IPS-20b (cell line): ENCODE measurements around the gene RAD51.

ENCODE experiments used
- H3K27ac ChIP-seq: one replicate; pipeline ENCODE4 v1.5.1; 2013; ENCODE audit warnings: low read length
- H3K27me3 ChIP-seq: 2 replicates; pipeline ENCODE4 v1.6.1; 2013; ENCODE audit warnings: mild to moderate bottlenecking, low read length, inconsistent platforms; ENCODE audit not compliant: insufficient read depth
- H3K36me3 ChIP-seq: 2 replicates; pipeline ENCODE4 v1.6.1; 2013; ENCODE audit warnings: low read depth, mild to moderate bottlenecking, inconsistent platforms, low read length, moderate library complexity; ENCODE audit not compliant: insufficient read depth
- H3K4me1 ChIP-seq: 2 replicates; pipeline ENCODE4 v1.6.1; 2013; ENCODE audit warnings: mild to moderate bottlenecking, control low read depth, inconsistent platforms, low read length, moderate library complexity; ENCODE audit not compliant: insufficient read depth
- H3K4me3 ChIP-seq: 2 replicates; pipeline ENCODE4 v1.5.1; 2013; ENCODE audit warnings: mild to moderate bottlenecking, low read length, inconsistent platforms
- H3K9ac ChIP-seq: 2 replicates; pipeline ENCODE4 v1.6.1; 2013; ENCODE audit warnings: low read depth, mild to moderate bottlenecking, inconsistent platforms, low read length, moderate library complexity
- H3K9me3 ChIP-seq: 2 replicates; pipeline ENCODE4 v1.6.1; 2013; ENCODE audit warnings: mild to moderate bottlenecking, low read depth, low read length, inconsistent platforms; ENCODE audit not compliant: insufficient read depth

Gene RAD51

GRCh38 chr15:40688932-40689799, 5.8 kb upstream of the RAD51 start:
- no peak overlapping the region for H3K9ac ChIP-seq
- H3K36me3 ChIP-seq, result no peaks in the 10 kb centered on the region
- no peaks in the 10 kb centered on the region for H3K27me3 ChIP-seq
- no peak overlapping the region for H3K27ac ChIP-seq
- no peaks in the 10 kb centered on the region; the same call in none of the 2 replicates for H3K4me1 ChIP-seq
- no peak overlapping the region for H3K4me3 ChIP-seq
- peaks cover 4% of the 10 kb centered on the region; the same call in 1 of the 2 replicates for H3K9me3 ChIP-seq

- no peaks in the 10 kb centered on the region for H3K9me3 ChIP-seq
- no peak overlapping the region for H3K4me3 ChIP-seq
- H3K4me1 ChIP-seq, result no peaks in the 10 kb centered on the region; the same call in none of the 2 replicates
- H3K36me3 ChIP-seq, result no peaks in the 10 kb centered on the region
- H3K27me3 ChIP-seq, result no peaks in the 10 kb centered on the region
- no peak overlapping the region for H3K27ac ChIP-seq
- no peak overlapping the region for H3K9ac ChIP-seq
These were observed 3.2 kb upstream of the RAD51 start for GRCh38 chr15:40691737-40692136.

- Histone ChIP-seq H3K27me3 (no peaks in the 10 kb centered on the region), H3K9ac (peak overlapping the region; percentile 99), H3K36me3 (peaks cover 8% of the 10 kb centered on the region; the same call in 1 of the 2 replicates), H3K4me1 (no peaks in the 10 kb centered on the region; the same call in 1 of the 2 replicates), H3K27ac (no peak overlapping the region), H3K4me3 (peak overlapping the region; percentile 98), H3K9me3 (no peaks in the 10 kb centered on the region)
These were observed 878 bp upstream of the RAD51 start for GRCh38 chr15:40693904-40694687.

GRCh38 chr15:40695469-40695890, 506 bp downstream of the RAD51 start:
- no peak overlapping the region for H3K27ac ChIP-seq

GRCh38 chr15:40696228-40696627, 1.3 kb downstream of the RAD51 start:
- Histone ChIP-seq H3K36me3 (peaks cover 29% of the 10 kb centered on the region), H3K4me1 (no peaks in the 10 kb centered on the region), H3K27ac (no peak overlapping the region), H3K27me3 (no peaks in the 10 kb centered on the region), H3K9ac (peak overlapping the region; percentile 99; the same call in 1 of the 2 replicates), H3K4me3 (peak overlapping the region; percentile 98), H3K9me3 (no peaks in the 10 kb centered on the region)

More at GRCh38 chr15:40695469-40695890, 506 bp downstream of the RAD51 start:
- no peaks in the 10 kb centered on the region for H3K4me1 ChIP-seq
- no peaks in the 10 kb centered on the region for H3K9me3 ChIP-seq
- H3K4me3 ChIP-seq, result peak overlapping the region; percentile 98
- H3K36me3 ChIP-seq, result peaks cover 22% of the 10 kb centered on the region
- H3K9ac ChIP-seq, result peak overlapping the region; percentile 99; the same call in 1 of the 2 replicates
- H3K27me3 ChIP-seq, result no peaks in the 10 kb centered on the region

GRCh38 chr15:40697916-40698315, 2.9 kb downstream of the RAD51 start:
- Histone ChIP-seq H3K27me3 (no peaks in the 10 kb centered on the region), H3K36me3 (peaks cover 46% of the 10 kb centered on the region), H3K4me3 (no peak overlapping the region), H3K27ac (no peak overlapping the region), H3K4me1 (no peaks in the 10 kb centered on the region), H3K9ac (no peak overlapping the region), H3K9me3 (no peaks in the 10 kb centered on the region)

GRCh38 chr15:40702077-40702476, 7.1 kb downstream of the RAD51 start:
- H3K9ac ChIP-seq, result no peak overlapping the region
- no peaks in the 10 kb centered on the region for H3K4me1 ChIP-seq
- no peak overlapping the region for H3K4me3 ChIP-seq
- no peaks in the 10 kb centered on the region for H3K9me3 ChIP-seq
- peaks cover 76% of the 10 kb centered on the region for H3K36me3 ChIP-seq
- H3K27ac ChIP-seq, result no peak overlapping the region
- H3K27me3 ChIP-seq, result no peaks in the 10 kb centered on the region

GRCh38 chr15:40706121-40706520, 11.1 kb downstream of the RAD51 start:
- no peaks in the 10 kb centered on the region for H3K4me1 ChIP-seq
- no peaks in the 10 kb centered on the region for H3K9me3 ChIP-seq
- H3K36me3 ChIP-seq, result peaks cover 83% of the 10 kb centered on the region

GRCh38 chr15:40714144-40714543, 19.2 kb downstream of the RAD51 start:
- Histone ChIP-seq H3K4me1 (no peaks in the 10 kb centered on the region), H3K36me3 (peaks cover 85% of the 10 kb centered on the region), H3K9me3 (no peaks in the 10 kb centered on the region)

More at GRCh38 chr15:40706121-40706520, 11.1 kb downstream of the RAD51 start:
- Histone ChIP-seq H3K4me3 (no peak overlapping the region), H3K27me3 (no peaks in the 10 kb centered on the region), H3K9ac (no peak overlapping the region), H3K27ac (no peak overlapping the region)

GRCh38 chr15:40716165-40716564, 21.2 kb downstream of the RAD51 start:
- H3K9ac ChIP-seq, result no peak overlapping the region
- no peak overlapping the region for H3K27ac ChIP-seq
- H3K27me3 ChIP-seq, result no peaks in the 10 kb centered on the region
- H3K4me1 ChIP-seq, result no peaks in the 10 kb centered on the region
- H3K36me3 ChIP-seq, result peaks cover 86% of the 10 kb centered on the region
- no peak overlapping the region for H3K4me3 ChIP-seq
- no peaks in the 10 kb centered on the region for H3K9me3 ChIP-seq

More at GRCh38 chr15:40714144-40714543, 19.2 kb downstream of the RAD51 start:
- H3K27ac ChIP-seq, result no peak overlapping the region
- no peak overlapping the region for H3K4me3 ChIP-seq
- H3K27me3 ChIP-seq, result no peaks in the 10 kb centered on the region
- no peak overlapping the region for H3K9ac ChIP-seq

GRCh38 chr15:40721701-40722100, 26.7 kb downstream of the RAD51 start:
- Histone ChIP-seq H3K27me3 (no peaks in the 10 kb centered on the region), H3K4me3 (no peak overlapping the region), H3K36me3 (peaks cover 66% of the 10 kb centered on the region), H3K27ac (no peak overlapping the region), H3K4me1 (no peaks in the 10 kb centered on the region), H3K9me3 (no peaks in the 10 kb centered on the region), H3K9ac (no peak overlapping the region)
